GM06990 (cell line): ENCODE results near the gene SIRPA.
"Not testable (repeated sequence)": the region's sequence is repeated elsewhere in the genome, so short reads cannot be mapped to it uniquely, and the experiment has no call there.

Source experiments
- DNase-seq: peaks from one replicate; pipeline ENCODE4 v3.0.0-alpha.2; 2011; ENCODE audit not compliant: insufficient read length; ENCODE audit errors: extremely low read depth
- H3K27me3 ChIP-seq: replicated peaks from 2 replicates; pipeline ENCODE4 v1.6.0; 2011; ENCODE audit warnings: low read length; ENCODE audit not compliant: control insufficient read depth, insufficient read depth
- H3K36me3 ChIP-seq: 2 replicates; pipeline ENCODE4 v1.5.1; 2011; ENCODE audit warnings: low read length; ENCODE audit not compliant: control insufficient read depth, insufficient read depth
- H3K4me3 ChIP-seq: replicated peaks from 2 replicates; pipeline ENCODE4 v1.5.1; 2011; ENCODE audit warnings: low read depth, mild to moderate bottlenecking, control low read depth, low read length
- TF ChIP-seq, protein P1 (sequence below): IDR thresholded peaks from 2 replicates; pipeline ENCODE4 v1.5.1; 2011; ENCODE audit warnings: low read length, control low read depth, mild to moderate bottlenecking, inconsistent platforms; ENCODE audit not compliant: insufficient read depth, poor library complexity, severe bottlenecking

SIRPA gene

GRCh38 chr20:1912053-1912452 is 16.8 kb downstream of the SIRPA start:
- no peak for DNase-seq
- no peak overlapping the region for H3K4me3 ChIP-seq
- TF ChIP-seq, protein P1, sequence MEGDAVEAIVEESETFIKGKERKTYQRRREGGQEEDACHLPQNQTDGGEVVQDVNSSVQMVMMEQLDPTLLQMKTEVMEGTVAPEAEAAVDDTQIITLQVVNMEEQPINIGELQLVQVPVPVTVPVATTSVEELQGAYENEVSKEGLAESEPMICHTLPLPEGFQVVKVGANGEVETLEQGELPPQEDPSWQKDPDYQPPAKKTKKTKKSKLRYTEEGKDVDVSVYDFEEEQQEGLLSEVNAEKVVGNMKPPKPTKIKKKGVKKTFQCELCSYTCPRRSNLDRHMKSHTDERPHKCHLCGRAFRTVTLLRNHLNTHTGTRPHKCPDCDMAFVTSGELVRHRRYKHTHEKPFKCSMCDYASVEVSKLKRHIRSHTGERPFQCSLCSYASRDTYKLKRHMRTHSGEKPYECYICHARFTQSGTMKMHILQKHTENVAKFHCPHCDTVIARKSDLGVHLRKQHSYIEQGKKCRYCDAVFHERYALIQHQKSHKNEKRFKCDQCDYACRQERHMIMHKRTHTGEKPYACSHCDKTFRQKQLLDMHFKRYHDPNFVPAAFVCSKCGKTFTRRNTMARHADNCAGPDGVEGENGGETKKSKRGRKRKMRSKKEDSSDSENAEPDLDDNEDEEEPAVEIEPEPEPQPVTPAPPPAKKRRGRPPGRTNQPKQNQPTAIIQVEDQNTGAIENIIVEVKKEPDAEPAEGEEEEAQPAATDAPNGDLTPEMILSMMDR: no peak
- H3K27me3 ChIP-seq: no peaks in the 10 kb centered on the region
- H3K36me3 ChIP-seq: no peaks in the 10 kb centered on the region

DNA sequence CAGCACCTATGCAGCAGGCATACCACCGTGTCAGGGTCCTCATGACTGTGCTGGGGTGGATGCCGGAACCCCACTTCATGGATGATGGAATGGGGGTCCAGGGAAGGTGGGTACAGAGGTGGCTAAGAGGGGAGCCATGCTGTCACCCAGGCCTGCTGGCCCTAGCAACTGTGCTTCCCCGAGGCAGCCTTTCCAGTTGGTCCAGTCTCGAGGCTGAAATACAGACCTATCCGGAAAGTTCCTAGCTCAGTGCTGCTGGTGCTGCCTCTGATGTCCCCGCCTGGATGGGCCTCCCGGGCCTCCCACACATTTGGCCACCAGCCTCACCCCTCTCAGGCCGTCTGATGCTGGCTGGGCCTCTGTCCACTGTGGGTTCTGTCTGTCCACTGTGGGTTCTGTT is 17.4 kb downstream of the SIRPA start:
- TF ChIP-seq, protein P1: no peak
- no peak overlapping the region for H3K4me3 ChIP-seq
- H3K27me3 ChIP-seq: no peaks in the 10 kb centered on the region
- no peaks in the 10 kb centered on the region for H3K36me3 ChIP-seq
- DNase-seq: no peak

- H3K27me3 ChIP-seq, H3K4me3 ChIP-seq, H3K36me3 ChIP-seq, DNase-seq: not testable (repeated sequence)
Measured at GRCh38 chr20:1915233-1915632, 20.0 kb downstream of the SIRPA start.

DNA sequence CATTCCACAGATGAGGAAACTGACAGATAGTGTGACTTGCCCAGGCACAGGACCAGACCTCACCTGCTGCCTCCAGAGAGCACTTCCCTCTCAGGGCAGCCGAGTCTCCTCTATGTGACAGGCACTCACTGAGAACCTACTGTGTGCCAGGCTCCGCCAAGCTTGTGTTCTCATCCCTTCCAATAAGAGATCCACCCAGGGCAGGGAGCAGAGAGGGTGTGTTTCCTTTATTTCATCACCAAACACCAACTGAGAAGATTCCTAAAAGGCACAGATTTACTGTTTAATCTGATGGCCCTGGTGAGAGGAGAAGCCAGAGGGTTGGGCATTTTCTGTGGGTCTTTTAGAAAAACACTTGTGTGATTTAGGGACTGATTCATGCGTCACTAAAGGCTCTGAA is 20.5 kb downstream of the SIRPA start:
- Histone ChIP-seq H3K36me3 (no peaks in the 10 kb centered on the region), H3K4me3 (no peak overlapping the region), H3K27me3 (no peaks in the 10 kb centered on the region)
- TF ChIP-seq, protein P1: no peak
- DNase-seq: no peak

GRCh38 chr20:1917786-1918185 is 22.6 kb downstream of the SIRPA start:
- Histone ChIP-seq H3K27me3 (no peaks in the 10 kb centered on the region), H3K4me3 (no peak overlapping the region), H3K36me3 (no peaks in the 10 kb centered on the region)
- no peak for DNase-seq
- TF ChIP-seq, protein P1: no peak

- no peak for DNase-seq
- Histone ChIP-seq H3K4me3 (no peak overlapping the region), H3K27me3 (no peaks in the 10 kb centered on the region; the same call in 1 of the 2 replicates), H3K36me3 (no peaks in the 10 kb centered on the region)
- TF ChIP-seq, protein P1: no peak
Measured at GRCh38 chr20:1918491-1919165, 23.4 kb downstream of the SIRPA start.
